H9 (cell line): ENCODE data around the gene KRTAP5-4. TPM values are rescaled to one million over a fixed set of nuclear protein-coding genes. Genes with fewer than 3 reads are reported as not detected.

ENCODE experiments used
- DNase-seq: peaks from one replicate; pipeline ENCODE4 v3.0.0-alpha.2; 2017
- H2AFZ ChIP-seq: one replicate; pipeline ENCODE4 v1.6.1; 2013; ENCODE audit warnings: mild to moderate bottlenecking, low read length, control low read depth, moderate library complexity
- H2AK5ac ChIP-seq: 2 replicates; pipeline ENCODE4 v1.6.1; 2013; ENCODE audit warnings: low read length, control low read depth, mixed read lengths; ENCODE audit not compliant: insufficient read length
- H2BK120ac ChIP-seq: one replicate; pipeline ENCODE4 v1.6.1; 2013; ENCODE audit warnings: low read depth, mild to moderate bottlenecking, low read length, control low read depth, inconsistent platforms; ENCODE audit not compliant: poor library complexity, severe bottlenecking
- H2BK12ac ChIP-seq: 2 replicates; pipeline ENCODE4 v1.6.1; 2013; ENCODE audit warnings: low read length, control low read depth, mixed read lengths, low read depth; ENCODE audit not compliant: insufficient read length
- H2BK15ac ChIP-seq: 2 replicates; pipeline ENCODE4 v1.6.1; 2013; ENCODE audit warnings: low read depth, low read length, control low read depth
- H2BK20ac ChIP-seq: one replicate; pipeline ENCODE4 v1.6.1; 2013; ENCODE audit warnings: low read depth, mild to moderate bottlenecking, low read length, control low read depth, inconsistent platforms; ENCODE audit not compliant: poor library complexity, severe bottlenecking
- H2BK5ac ChIP-seq: 2 replicates; pipeline ENCODE4 v1.6.1; 2013; ENCODE audit warnings: low read length, control low read depth, mixed read lengths; ENCODE audit not compliant: insufficient read length
- H3K14ac ChIP-seq: 2 replicates; pipeline ENCODE4 v1.6.1; 2013; ENCODE audit warnings: low read length, control low read depth; ENCODE audit not compliant: insufficient read depth
- H3K18ac ChIP-seq: 2 replicates; pipeline ENCODE4 v1.6.1; 2013; ENCODE audit warnings: low read depth, mild to moderate bottlenecking, mixed read lengths, low read length, control low read depth; ENCODE audit not compliant: insufficient read length
- H3K23ac ChIP-seq: 2 replicates; pipeline ENCODE4 v1.6.1; 2013; ENCODE audit warnings: low read length, control low read depth, mixed read lengths, low read depth; ENCODE audit not compliant: insufficient read length
- H3K23me2 ChIP-seq: 2 replicates; pipeline ENCODE4 v1.6.1; 2013; ENCODE audit warnings: low read depth, mild to moderate bottlenecking, mixed read lengths, low read length, control low read depth; ENCODE audit not compliant: insufficient read length, poor library complexity, severe bottlenecking
- H3K27ac ChIP-seq: 2 replicates; pipeline ENCODE4 v1.5.1; 2013; ENCODE audit warnings: low read length, control low read depth, mixed read lengths, low read depth; ENCODE audit not compliant: insufficient read length
- H3K27me3 ChIP-seq: 2 replicates; pipeline ENCODE4 v1.6.1; 2013; ENCODE audit warnings: low read length, control low read depth, inconsistent platforms; ENCODE audit not compliant: insufficient read depth
- H3K4ac ChIP-seq: 2 replicates; pipeline ENCODE4 v1.6.1; 2013; ENCODE audit warnings: low read depth, mild to moderate bottlenecking, control low read depth, inconsistent platforms, low read length, moderate library complexity
- H3K4me1 ChIP-seq: 2 replicates; pipeline ENCODE4 v1.6.1; 2013; ENCODE audit warnings: low read length, control low read depth, inconsistent platforms; ENCODE audit not compliant: insufficient read depth
- H3K4me2 ChIP-seq: 2 replicates; pipeline ENCODE4 v1.6.1; 2013; ENCODE audit warnings: low read length, control low read depth, mixed read lengths; ENCODE audit not compliant: insufficient read length, insufficient read depth
- H3K56ac ChIP-seq: 2 replicates; pipeline ENCODE4 v1.6.1; 2013; ENCODE audit warnings: low read depth, mild to moderate bottlenecking, mixed read lengths, low read length, control low read depth; ENCODE audit not compliant: insufficient read length
- H3K79me1 ChIP-seq: 2 replicates; pipeline ENCODE4 v1.6.1; 2013; ENCODE audit warnings: low read depth, mild to moderate bottlenecking, moderate library complexity, low read length, control low read depth, inconsistent platforms; ENCODE audit not compliant: insufficient read depth, poor library complexity, severe bottlenecking
- H3K79me2 ChIP-seq: 2 replicates; pipeline ENCODE4 v1.6.1; 2013; ENCODE audit warnings: low read length, control low read depth, inconsistent platforms; ENCODE audit not compliant: insufficient read depth
- H3K9ac ChIP-seq: 2 replicates; pipeline ENCODE4 v1.6.1; 2013; ENCODE audit warnings: low read length, control low read depth, mixed read lengths; ENCODE audit not compliant: insufficient read length; ENCODE audit errors: extremely low read depth
- H3K9me3 ChIP-seq: one replicate; pipeline ENCODE4 v1.6.1; 2013; ENCODE audit warnings: low read depth, low read length, inconsistent platforms; ENCODE audit not compliant: control insufficient read depth
- H3T11ph ChIP-seq: one replicate; pipeline ENCODE4 v1.6.1; 2013; ENCODE audit warnings: mild to moderate bottlenecking, low read length, control low read depth, inconsistent platforms
- H4K20me1 ChIP-seq: one replicate; pipeline ENCODE4 v1.6.1; 2013; ENCODE audit not compliant: control insufficient read depth, insufficient read length, insufficient read depth
- H4K5ac ChIP-seq: 2 replicates; pipeline ENCODE4 v1.6.1; 2013; ENCODE audit warnings: low read depth, mild to moderate bottlenecking, mixed read lengths, low read length, control low read depth; ENCODE audit not compliant: insufficient read length
- H4K8ac ChIP-seq: replicated peaks from 2 replicates; pipeline ENCODE4 v1.6.1; 2013; ENCODE audit warnings: low read length, control low read depth, mixed read lengths, low read depth; ENCODE audit not compliant: insufficient read length
- H4K91ac ChIP-seq: 2 replicates; pipeline ENCODE4 v1.6.1; 2013; ENCODE audit warnings: low read depth, mild to moderate bottlenecking, moderate library complexity, mixed read lengths, low read length, control low read depth; ENCODE audit not compliant: insufficient read length
- H3K27ac Mint-ChIP-seq, 3 experiments: 2 replicates in 2 of 3; 3 replicates in 1 of 3; pipeline ENCODE4 v1.8.0; 2020 to 2021; ENCODE audit warnings: mixed read lengths in 3 of 3, mild to moderate bottlenecking in 1 of 3, moderate library complexity in 1 of 3
- H3K27me3 Mint-ChIP-seq: 2 replicates; pipeline ENCODE4 v1.8.0; 2021; ENCODE audit warnings: low read depth, mild to moderate bottlenecking, moderate library complexity, mixed read lengths
- H3K36me3 Mint-ChIP-seq, 3 experiments: 2 replicates in 2 of 3; 3 replicates in 1 of 3; pipeline ENCODE4 v1.8.0; 2020 to 2021; ENCODE audit warnings: low read depth in 3 of 3, mixed read lengths in 3 of 3; ENCODE audit not compliant: insufficient read depth in 1 of 3
- H3K4me1 Mint-ChIP-seq, 2 experiments: 2 replicates each; pipeline ENCODE4 v1.8.0; 2020; ENCODE audit warnings: mixed read lengths in 2 of 2
- H3K4me3 Mint-ChIP-seq, 2 experiments: 2 replicates in 1 of 2; 3 replicates in 1 of 2; pipeline ENCODE4 v1.8.0; 2020 to 2021; ENCODE audit warnings: mild to moderate bottlenecking in 2 of 2, mixed read lengths in 2 of 2, moderate library complexity in 1 of 2
- H3K9me3 Mint-ChIP-seq, 2 experiments: 2 replicates in 1 of 2; 3 replicates in 1 of 2; pipeline ENCODE4 v1.8.0; 2020; ENCODE audit warnings: mild to moderate bottlenecking in 2 of 2, mixed read lengths in 2 of 2, moderate library complexity in 1 of 2
- CTCF ChIP-seq: fragments of 200-600 bp; sonication (generic); conservative IDR thresholded peaks from 3 replicates; pipeline ENCODE4 v1.8.0; 2021; ENCODE audit warnings: antibody characterized with exemption, mild to moderate bottlenecking
- WGBS: extraction: QIAGEN DNeasy Blood & Tissue Kit; methylation state at CpG from one replicate; pipeline ENCODE4 v1.1.7; 2013; ENCODE audit warnings: missing lambda C conversion rate, low lambda C conversion rate, mixed read lengths; ENCODE audit not compliant: insufficient read length; ENCODE audit errors: extremely low coverage; 5-methylcytosine and 5-hydroxymethylcytosine counted together
- total RNA-seq: library from RNA; stranded (reverse); gene quantifications from 2 replicates; pipeline ENCODE4 v1.2.1, GENCODE V29; 2021

Gene KRTAP5-4
- total RNA-seq, 1 experiment from 2014 or later: not detected

- Histone ChIP-seq H4K8ac (no peak overlapping the region), H3K4me1 (no peaks in the 10 kb centered on the region; the same call in 1 of the 2 replicates), H3K23ac (no peak overlapping the region), H4K91ac (no peak overlapping the region), H3K79me1 (no peaks in the 10 kb centered on the region), H2BK12ac (no peak overlapping the region), H3K9ac (no peak overlapping the region), H3K27ac (no peak overlapping the region), H2BK120ac (no peak overlapping the region), H3K27me3 (no peaks in the 10 kb centered on the region; the same call in 1 of the 2 replicates), H2BK5ac (no peak overlapping the region), H2BK20ac (no peak overlapping the region), H4K20me1 (no peaks in the 10 kb centered on the region), H3K23me2 (no peaks in the 10 kb centered on the region), H3K4ac (no peak overlapping the region), H3K14ac (no peak overlapping the region), H3K18ac (no peak overlapping the region), H4K5ac (no peak overlapping the region), H2AK5ac (no peak overlapping the region), H3K4me2 (no peak overlapping the region), H3T11ph (no peak overlapping the region), H2BK15ac (no peak overlapping the region), H3K56ac (no peak overlapping the region), H3K79me2 (no peaks in the 10 kb centered on the region), H3K9me3 (no peaks in the 10 kb centered on the region), H2AFZ (no peak overlapping the region)
- no peak for TF ChIP-seq CTCF
- whole genome bisulfite sequencing: no CpG with 5 or more reads among the region's 13 CpGs
- H3K4me3 Mint-ChIP-seq: no peak overlapping the region
- peaks cover 69% of the 10 kb centered on the region for H3K27me3 Mint-ChIP-seq
- no peak overlapping the region for H3K27ac Mint-ChIP-seq
- H3K4me1 Mint-ChIP-seq: peaks cover 6 to 7% of the 10 kb centered on the region in 2 experiments
- H3K36me3 Mint-ChIP-seq: no peaks in the 10 kb centered on the region
- H3K9me3 Mint-ChIP-seq: no peaks in the 10 kb centered on the region
- no peak for DNase-seq
These were observed 9.2 kb upstream of the KRTAP5-4 start for GRCh38 chr11:1631066-1631568.
